ENCODE measurements around the gene SAMD8. TPM values are rescaled to one million over a fixed set of nuclear protein-coding genes. Genes with fewer than 3 reads are reported as not detected.
A peak's percentile ranks its signal among the peaks of the same experiment; 100 is the strongest.

The SAMD8 gene
- total RNA-seq, 1 donor from 2014 or later = 17.7 TPM

DNA sequence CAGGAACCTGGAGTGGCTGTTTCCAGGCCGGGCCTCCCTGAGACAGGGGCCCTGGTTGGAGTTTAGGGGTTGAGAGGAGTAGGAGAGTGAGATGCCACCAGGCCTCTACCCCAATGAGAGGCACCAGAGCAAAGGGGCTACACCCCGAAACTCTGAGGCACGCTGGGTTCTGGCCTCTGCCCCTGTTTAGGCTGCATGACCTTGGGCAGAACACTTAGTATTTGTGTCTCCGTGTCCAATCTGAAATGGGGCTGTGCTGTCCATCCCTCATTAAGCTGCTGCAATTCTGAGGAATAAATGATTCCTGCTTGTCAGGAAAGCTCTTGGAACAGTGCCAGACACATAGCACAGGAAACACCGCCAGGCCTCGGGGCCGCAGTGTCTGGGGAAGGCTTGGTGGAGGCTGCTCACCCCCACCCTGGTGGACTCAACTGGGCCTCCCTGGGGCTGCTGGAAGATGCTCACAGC, 40.5 kb upstream of the SAMD8 start:
- H3K4me1 ChIP-seq (ENCODE audit: control insufficient read depth in 3 of 3, insufficient read depth in 3 of 3, low read length in 3 of 3) = peaks cover 19 to 43% (median 30%) of the 10 kb centered on the region in 3 donors
- H3K27me3 ChIP-seq (ENCODE audit: control insufficient read depth in 3 of 3, insufficient read depth in 3 of 3, low read length in 3 of 3) = no peaks in the 10 kb centered on the region
- no peaks in the 10 kb centered on the region for H3K9me3 ChIP-seq (ENCODE audit: control insufficient read depth in 3 of 3, low read length in 3 of 3)
- H3K27ac ChIP-seq (ENCODE audit: low read depth, low read length) = peak overlapping the region; percentile 28
- peak overlapping the region; percentile 57 to 91 (median 63) for H3K9ac ChIP-seq (ENCODE audit: low read depth in 1 of 3, low read length in 3 of 3)
- peak overlapping the region; percentile 24 to 49 (median 39) for H3K4me3 ChIP-seq (ENCODE audit: low read length in 3 of 3)
- H3K36me3 ChIP-seq (ENCODE audit: control insufficient read depth in 3 of 3, insufficient read depth in 3 of 3, low read length in 3 of 3) = peaks cover 0 to 3% (median 2%) of the 10 kb centered on the region in 3 donors

DNA sequence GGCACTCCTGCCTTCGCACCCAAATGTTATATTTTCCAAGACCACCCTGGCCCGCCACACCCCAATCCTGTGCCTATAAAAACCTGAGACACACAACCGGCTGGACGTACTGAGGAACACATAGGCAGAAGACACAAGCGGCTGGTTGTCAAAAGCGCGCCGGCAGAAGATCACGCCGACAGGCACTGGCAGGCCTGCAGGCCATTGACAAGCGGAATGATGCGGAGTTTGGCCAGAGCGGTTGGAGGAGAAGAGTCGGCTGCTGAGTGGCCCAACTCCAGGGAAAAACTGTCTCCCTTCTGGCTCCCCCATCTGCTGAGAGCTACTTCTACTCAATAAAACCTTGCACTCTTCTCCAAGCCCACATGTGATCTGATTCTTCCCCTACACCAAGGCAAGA, 39.7 kb upstream of the SAMD8 start:
- Histone ChIP-seq H3K4me1 (ENCODE audit: control insufficient read depth in 3 of 3, insufficient read depth in 3 of 3, low read length in 3 of 3) (peaks cover 19 to 43% (median 30%) of the 10 kb centered on the region in 3 donors), H3K27me3 (ENCODE audit: control insufficient read depth in 3 of 3, insufficient read depth in 3 of 3, low read length in 3 of 3) (no peaks in the 10 kb centered on the region), H3K9ac (ENCODE audit: low read depth in 1 of 3, low read length in 3 of 3) (peak overlapping the region in 2 of 3 donors; percentile 3 to 91), H3K4me3 (ENCODE audit: low read length in 3 of 3) (peak overlapping the region; percentile 24 to 49 (median 39)), H3K9me3 (ENCODE audit: control insufficient read depth in 3 of 3, low read length in 3 of 3) (no peaks in the 10 kb centered on the region), H3K27ac (ENCODE audit: low read depth, low read length) (peak overlapping the region; percentile 92), H3K36me3 (ENCODE audit: control insufficient read depth in 3 of 3, insufficient read depth in 3 of 3, low read length in 3 of 3) (peaks cover 0 to 3% (median 2%) of the 10 kb centered on the region in 3 donors)

DNA sequence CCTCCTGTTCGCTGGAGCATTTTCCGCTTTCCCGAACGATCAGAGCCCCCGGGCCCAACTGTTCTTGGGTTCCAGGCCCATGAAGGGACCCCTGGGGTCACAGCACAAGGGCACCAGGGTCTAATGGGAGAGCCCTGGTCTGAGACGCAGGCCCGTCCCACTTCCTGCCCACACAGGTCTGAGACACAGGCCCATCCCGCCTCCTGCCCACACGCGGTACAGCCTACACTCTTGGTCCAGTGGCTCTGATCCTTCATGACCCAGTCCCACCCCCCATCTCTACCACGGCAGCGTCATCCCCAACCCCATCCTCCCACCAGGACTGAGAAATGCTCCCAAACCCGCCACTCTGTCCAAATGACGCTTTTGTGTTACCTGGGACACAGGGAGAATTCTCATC, 38.7 kb upstream of the SAMD8 start:
- Histone ChIP-seq H3K9ac (ENCODE audit: low read depth in 1 of 3, low read length in 3 of 3) (peak overlapping the region; percentile 81 to 91 (median 82)), H3K36me3 (ENCODE audit: control insufficient read depth in 3 of 3, insufficient read depth in 3 of 3, low read length in 3 of 3) (peaks cover 0 to 3% (median 2%) of the 10 kb centered on the region in 3 donors), H3K27me3 (ENCODE audit: control insufficient read depth in 3 of 3, insufficient read depth in 3 of 3, low read length in 3 of 3) (no peaks in the 10 kb centered on the region), H3K9me3 (ENCODE audit: control insufficient read depth in 3 of 3, low read length in 3 of 3) (no peaks in the 10 kb centered on the region), H3K4me3 (ENCODE audit: low read length in 3 of 3) (peak overlapping the region; percentile 67 to 81 (median 77)), H3K4me1 (ENCODE audit: control insufficient read depth in 3 of 3, insufficient read depth in 3 of 3, low read length in 3 of 3) (peaks cover 19 to 43% (median 30%) of the 10 kb centered on the region in 3 donors), H3K27ac (ENCODE audit: low read depth, low read length) (peak overlapping the region; percentile 92)

DNA sequence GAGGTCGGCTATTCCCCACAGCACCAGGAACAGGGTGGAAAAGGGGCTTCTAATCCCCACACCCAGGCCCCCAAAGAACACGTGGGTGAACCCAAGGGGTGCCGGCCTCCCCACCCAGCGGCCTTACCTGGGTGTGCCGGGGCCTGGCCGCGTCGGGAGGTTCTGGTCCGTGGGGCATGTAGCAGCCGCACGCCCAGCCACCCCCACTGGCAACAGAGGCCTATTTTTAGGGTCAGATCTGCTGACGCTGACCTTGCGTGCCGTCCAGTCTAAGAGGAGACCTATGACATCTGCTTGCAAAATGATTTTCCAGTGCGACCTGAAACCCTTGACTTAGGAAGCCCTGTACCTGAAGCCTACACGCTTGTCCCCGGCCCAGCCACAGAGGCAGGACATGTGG, 38.0 kb upstream of the SAMD8 start:
- no peaks in the 10 kb centered on the region for H3K9me3 ChIP-seq (ENCODE audit: control insufficient read depth in 3 of 3, low read length in 3 of 3)
- H3K27ac ChIP-seq (ENCODE audit: low read depth, low read length) = peak overlapping the region; percentile 92
- H3K4me1 ChIP-seq (ENCODE audit: control insufficient read depth in 3 of 3, insufficient read depth in 3 of 3, low read length in 3 of 3) = peaks cover 19 to 43% (median 30%) of the 10 kb centered on the region in 3 donors
- H3K4me3 ChIP-seq (ENCODE audit: low read length in 3 of 3) = peak overlapping the region; percentile 67 to 81 (median 77)
- no peaks in the 10 kb centered on the region for H3K27me3 ChIP-seq (ENCODE audit: control insufficient read depth in 3 of 3, insufficient read depth in 3 of 3, low read length in 3 of 3)
- H3K36me3 ChIP-seq (ENCODE audit: control insufficient read depth in 3 of 3, insufficient read depth in 3 of 3, low read length in 3 of 3) = peaks cover 0 to 3% (median 2%) of the 10 kb centered on the region in 3 donors
- peak overlapping the region; percentile 81 to 91 (median 82) for H3K9ac ChIP-seq (ENCODE audit: low read depth in 1 of 3, low read length in 3 of 3)

DNA sequence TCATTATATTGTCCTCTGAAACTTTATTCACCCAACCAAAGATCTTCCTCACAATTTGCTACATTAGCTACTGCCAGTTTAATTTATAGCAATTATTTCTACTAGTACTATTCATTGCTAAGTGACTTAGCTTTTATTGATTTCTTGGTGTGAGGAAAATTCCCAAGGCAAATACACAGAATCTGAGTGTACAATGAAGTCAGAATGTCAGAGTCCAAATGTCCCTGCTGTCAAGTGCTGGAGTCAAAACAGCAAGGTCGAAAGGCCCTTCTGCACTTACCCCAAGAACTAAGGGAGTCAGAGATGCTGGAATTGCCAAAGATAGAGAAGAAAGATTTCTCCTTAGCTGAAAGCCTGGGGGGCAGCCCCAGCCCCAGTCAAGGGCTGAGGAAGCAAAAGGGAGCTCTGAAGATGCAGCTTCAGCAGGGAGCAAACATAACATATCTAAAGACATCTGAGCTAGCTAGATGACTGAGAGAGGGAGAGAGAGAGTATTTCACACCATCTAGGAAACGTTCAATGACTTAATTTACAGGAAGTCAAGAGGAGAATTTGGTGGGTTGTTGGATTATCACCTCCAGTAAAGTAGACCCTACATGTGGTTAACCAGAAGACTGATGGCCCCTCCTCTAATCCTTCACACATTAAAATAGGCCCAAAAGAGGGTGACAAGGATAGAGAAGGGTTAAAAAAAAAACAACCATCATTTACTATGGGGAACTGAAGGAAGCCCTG, 36.6 kb upstream of the SAMD8 start:
- Histone ChIP-seq H3K4me3 (ENCODE audit: low read length in 3 of 3) (no peak overlapping the region), H3K4me1 (ENCODE audit: control insufficient read depth in 3 of 3, insufficient read depth in 3 of 3, low read length in 3 of 3) (peaks cover 25 to 48% (median 37%) of the 10 kb centered on the region in 3 donors), H3K36me3 (ENCODE audit: control insufficient read depth in 3 of 3, insufficient read depth in 3 of 3, low read length in 3 of 3) (no peaks in the 10 kb centered on the region), H3K27ac (ENCODE audit: low read depth, low read length) (no peak overlapping the region), H3K9ac (ENCODE audit: low read depth in 1 of 3, low read length in 3 of 3) (no peak overlapping the region), H3K27me3 (ENCODE audit: control insufficient read depth in 3 of 3, insufficient read depth in 3 of 3, low read length in 3 of 3) (no peaks in the 10 kb centered on the region), H3K9me3 (ENCODE audit: control insufficient read depth in 3 of 3, low read length in 3 of 3) (no peaks in the 10 kb centered on the region)

DNA sequence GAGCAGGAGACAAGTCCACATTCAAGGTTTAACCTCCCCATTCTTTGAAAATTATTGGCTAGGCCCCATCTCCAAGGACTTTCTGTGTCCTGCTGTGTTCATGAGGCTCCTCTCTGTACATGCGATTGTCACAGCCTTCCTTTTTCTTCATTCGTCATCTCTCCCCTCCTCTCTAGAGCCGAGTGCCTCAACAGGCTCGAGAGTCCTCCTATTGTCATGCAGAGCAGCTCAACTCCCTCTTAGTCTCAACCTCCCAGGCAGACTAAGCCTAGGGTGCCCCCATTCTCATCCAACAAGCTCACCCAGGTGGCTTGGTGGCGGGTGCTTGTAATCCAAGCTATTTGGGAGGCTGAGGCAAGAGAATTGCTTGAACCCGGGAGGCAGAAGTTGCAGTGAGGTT, 35.1 kb upstream of the SAMD8 start:
- Histone ChIP-seq H3K4me1 (ENCODE audit: control insufficient read depth in 3 of 3, insufficient read depth in 3 of 3, low read length in 3 of 3) (peaks cover 20 to 41% (median 32%) of the 10 kb centered on the region in 3 donors), H3K36me3 (ENCODE audit: control insufficient read depth in 3 of 3, insufficient read depth in 3 of 3, low read length in 3 of 3) (peaks cover 0 to 4% (median under 1%) of the 10 kb centered on the region in 3 donors), H3K27ac (ENCODE audit: low read depth, low read length) (no peak overlapping the region), H3K27me3 (ENCODE audit: control insufficient read depth in 3 of 3, insufficient read depth in 3 of 3, low read length in 3 of 3) (no peaks in the 10 kb centered on the region), H3K9ac (ENCODE audit: low read depth in 1 of 3, low read length in 3 of 3) (no peak overlapping the region), H3K4me3 (ENCODE audit: low read length in 3 of 3) (no peak overlapping the region), H3K9me3 (ENCODE audit: control insufficient read depth in 3 of 3, low read length in 3 of 3) (peaks cover 0 to under 1% (median 0%) of the 10 kb centered on the region in 3 donors)

DNA sequence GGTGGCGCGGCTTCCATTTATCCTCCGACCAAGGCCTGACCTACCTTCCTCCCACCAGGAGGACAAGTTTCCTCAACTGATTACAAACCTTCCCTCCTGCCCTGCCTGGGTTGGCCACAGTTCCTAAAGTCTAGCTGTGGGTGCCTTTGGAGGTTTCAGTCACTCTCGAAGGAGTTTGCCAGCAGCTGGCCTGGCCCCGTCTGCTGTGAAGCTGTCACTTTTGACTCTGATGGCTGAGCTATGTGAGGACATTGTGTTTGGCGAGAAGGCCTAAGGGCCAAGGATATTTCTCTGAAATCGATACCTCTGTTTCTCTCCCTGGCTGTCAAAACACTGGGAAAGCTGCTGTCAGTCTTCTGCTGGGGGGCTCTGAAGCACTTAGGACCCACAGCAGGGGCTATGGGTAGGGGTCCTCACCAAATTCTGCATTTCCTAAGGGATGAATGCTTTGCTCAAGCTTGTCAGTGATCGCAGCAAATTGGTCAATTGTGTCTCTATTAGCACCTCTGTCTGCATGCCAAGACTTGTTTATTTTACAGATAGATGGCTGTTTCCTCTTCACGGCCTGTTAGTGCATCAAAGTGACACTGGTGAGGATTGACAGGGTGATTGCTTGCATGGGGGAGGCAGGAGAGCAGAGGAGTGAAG, 31.9 kb upstream of the SAMD8 start:
- H3K27me3 ChIP-seq (ENCODE audit: control insufficient read depth in 3 of 3, insufficient read depth in 3 of 3, low read length in 3 of 3) = no peaks in the 10 kb centered on the region
- peaks cover 0 to 6% (median 3%) of the 10 kb centered on the region in 3 donors for H3K36me3 ChIP-seq (ENCODE audit: control insufficient read depth in 3 of 3, insufficient read depth in 3 of 3, low read length in 3 of 3)
- H3K9ac ChIP-seq (ENCODE audit: low read depth in 1 of 3, low read length in 3 of 3) = peak overlapping the region in 2 of 3 donors; percentile 20 to 47
- peaks cover 12 to 15% (median 14%) of the 10 kb centered on the region in 3 donors for H3K4me1 ChIP-seq (ENCODE audit: control insufficient read depth in 3 of 3, insufficient read depth in 3 of 3, low read length in 3 of 3)
- no peak overlapping the region for H3K4me3 ChIP-seq (ENCODE audit: low read length in 3 of 3)
- peaks cover 0 to 4% (median 0%) of the 10 kb centered on the region in 3 donors for H3K9me3 ChIP-seq (ENCODE audit: control insufficient read depth in 3 of 3, low read length in 3 of 3)
- peak overlapping the region; percentile 38 for H3K27ac ChIP-seq (ENCODE audit: low read depth, low read length)

DNA sequence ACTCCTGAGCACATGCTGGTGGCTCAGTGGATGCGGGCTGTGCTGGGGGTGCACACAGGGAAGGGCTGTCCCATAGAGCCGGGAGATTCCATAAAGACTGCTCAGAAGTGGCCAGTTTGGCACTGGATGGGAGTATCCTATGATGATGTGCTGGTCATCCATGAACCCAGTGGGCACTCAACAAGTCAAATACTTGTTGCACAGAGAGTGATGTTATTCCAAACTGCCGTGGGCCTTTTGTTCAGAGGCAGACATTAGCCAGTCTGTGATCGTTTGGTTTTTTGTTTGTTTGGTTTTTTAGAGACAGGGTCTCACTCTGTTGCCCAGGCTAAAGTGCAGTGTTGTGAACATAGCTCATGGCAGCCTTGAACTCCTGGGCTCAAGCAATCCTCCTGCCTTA, 30.9 kb upstream of the SAMD8 start:
- peaks cover 0 to 6% (median 3%) of the 10 kb centered on the region in 3 donors for H3K36me3 ChIP-seq (ENCODE audit: control insufficient read depth in 3 of 3, insufficient read depth in 3 of 3, low read length in 3 of 3)
- H3K9ac ChIP-seq (ENCODE audit: low read depth in 1 of 3, low read length in 3 of 3) = no peak overlapping the region
- H3K4me3 ChIP-seq (ENCODE audit: low read length in 3 of 3) = no peak overlapping the region
- H3K9me3 ChIP-seq (ENCODE audit: control insufficient read depth in 3 of 3, low read length in 3 of 3) = peaks cover 0 to 4% (median 0%) of the 10 kb centered on the region in 3 donors
- H3K27ac ChIP-seq (ENCODE audit: low read depth, low read length) = no peak overlapping the region
- no peaks in the 10 kb centered on the region for H3K27me3 ChIP-seq (ENCODE audit: control insufficient read depth in 3 of 3, insufficient read depth in 3 of 3, low read length in 3 of 3)
- peaks cover 12 to 15% (median 14%) of the 10 kb centered on the region in 3 donors for H3K4me1 ChIP-seq (ENCODE audit: control insufficient read depth in 3 of 3, insufficient read depth in 3 of 3, low read length in 3 of 3)

DNA sequence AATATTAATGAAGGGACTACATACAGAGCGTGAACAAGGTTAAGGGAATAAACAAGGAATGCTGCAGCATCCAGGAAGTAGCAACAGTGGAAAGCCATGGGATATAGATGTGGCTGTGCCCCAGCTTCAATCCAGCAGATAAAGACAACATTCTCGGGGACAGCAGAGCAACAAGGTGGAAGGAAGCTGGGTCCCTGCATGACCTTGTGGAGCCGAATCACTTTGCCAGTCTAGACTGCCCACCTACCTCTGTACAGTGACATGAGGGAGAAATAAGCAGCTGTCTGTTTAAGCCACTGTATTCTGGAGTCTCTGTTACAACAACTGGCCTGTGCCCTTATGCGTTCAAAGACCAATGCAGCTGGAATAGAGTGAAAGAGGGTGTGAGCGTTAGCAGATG, 30.1 kb upstream of the SAMD8 start:
- Histone ChIP-seq H3K4me1 (ENCODE audit: control insufficient read depth in 3 of 3, insufficient read depth in 3 of 3, low read length in 3 of 3) (peaks cover 12 to 15% (median 14%) of the 10 kb centered on the region in 3 donors), H3K27me3 (ENCODE audit: control insufficient read depth in 3 of 3, insufficient read depth in 3 of 3, low read length in 3 of 3) (no peaks in the 10 kb centered on the region), H3K9ac (ENCODE audit: low read depth in 1 of 3, low read length in 3 of 3) (no peak overlapping the region), H3K27ac (ENCODE audit: low read depth, low read length) (no peak overlapping the region), H3K9me3 (ENCODE audit: control insufficient read depth in 3 of 3, low read length in 3 of 3) (peaks cover 0 to 4% (median 0%) of the 10 kb centered on the region in 3 donors), H3K4me3 (ENCODE audit: low read length in 3 of 3) (no peak overlapping the region), H3K36me3 (ENCODE audit: control insufficient read depth in 3 of 3, insufficient read depth in 3 of 3, low read length in 3 of 3) (peaks cover 0 to 6% (median 3%) of the 10 kb centered on the region in 3 donors)
